Ishikawa (cell line): ENCODE results near the gene SESN2.

Experiments
- CEBPB ChIP-seq: IDR thresholded peaks from 2 replicates; pipeline ENCODE4 v1.6.1; 2012
- CREB1 ChIP-seq: IDR thresholded peaks from 2 replicates; pipeline ENCODE4 v1.6.1; 2012; ENCODE audit warnings: low read depth
- EGR1 ChIP-seq: IDR thresholded peaks from 2 replicates; pipeline ENCODE4 v1.6.1; 2012
- EP300 ChIP-seq: IDR thresholded peaks from 2 replicates; pipeline ENCODE4 v1.6.1; 2012; ENCODE audit warnings: borderline replicate concordance
- FOXM1 ChIP-seq: IDR thresholded peaks from 2 replicates; pipeline ENCODE4 v1.6.1; 2012; ENCODE audit warnings: low read depth, borderline replicate concordance
- MAX ChIP-seq: IDR thresholded peaks from 2 replicates; pipeline ENCODE4 v1.6.1; 2012
- NFIC ChIP-seq: IDR thresholded peaks from 2 replicates; pipeline ENCODE4 v1.6.1; 2012
- RAD21 ChIP-seq: IDR thresholded peaks from 2 replicates; pipeline ENCODE4 v1.6.1; 2012; ENCODE audit warnings: low read depth
- TAF1 ChIP-seq: IDR thresholded peaks from 2 replicates; pipeline ENCODE4 v1.6.1; 2012; ENCODE audit warnings: low read depth, mild to moderate bottlenecking
- TCF12 ChIP-seq: IDR thresholded peaks from 2 replicates; pipeline ENCODE4 v1.6.1; 2012; ENCODE audit warnings: low read depth
- TEAD4 ChIP-seq: IDR thresholded peaks from 2 replicates; pipeline ENCODE4 v1.6.1; 2012
- YY1 ChIP-seq: IDR thresholded peaks from 2 replicates; pipeline ENCODE4 v1.6.1; 2012; ENCODE audit warnings: low read depth
- ZBTB7A ChIP-seq: IDR thresholded peaks from 2 replicates; pipeline ENCODE4 v1.6.1; 2012; ENCODE audit warnings: low read depth
- TF ChIP-seq, protein P1 (sequence below): IDR thresholded peaks from 2 replicates; pipeline ENCODE4 v1.6.1; 2012
- TF ChIP-seq, protein P2 (sequence below): IDR thresholded peaks from 2 replicates; pipeline ENCODE4 v1.6.1; 2012; ENCODE audit warnings: low read depth, mild to moderate bottlenecking

SESN2 gene

DNA sequence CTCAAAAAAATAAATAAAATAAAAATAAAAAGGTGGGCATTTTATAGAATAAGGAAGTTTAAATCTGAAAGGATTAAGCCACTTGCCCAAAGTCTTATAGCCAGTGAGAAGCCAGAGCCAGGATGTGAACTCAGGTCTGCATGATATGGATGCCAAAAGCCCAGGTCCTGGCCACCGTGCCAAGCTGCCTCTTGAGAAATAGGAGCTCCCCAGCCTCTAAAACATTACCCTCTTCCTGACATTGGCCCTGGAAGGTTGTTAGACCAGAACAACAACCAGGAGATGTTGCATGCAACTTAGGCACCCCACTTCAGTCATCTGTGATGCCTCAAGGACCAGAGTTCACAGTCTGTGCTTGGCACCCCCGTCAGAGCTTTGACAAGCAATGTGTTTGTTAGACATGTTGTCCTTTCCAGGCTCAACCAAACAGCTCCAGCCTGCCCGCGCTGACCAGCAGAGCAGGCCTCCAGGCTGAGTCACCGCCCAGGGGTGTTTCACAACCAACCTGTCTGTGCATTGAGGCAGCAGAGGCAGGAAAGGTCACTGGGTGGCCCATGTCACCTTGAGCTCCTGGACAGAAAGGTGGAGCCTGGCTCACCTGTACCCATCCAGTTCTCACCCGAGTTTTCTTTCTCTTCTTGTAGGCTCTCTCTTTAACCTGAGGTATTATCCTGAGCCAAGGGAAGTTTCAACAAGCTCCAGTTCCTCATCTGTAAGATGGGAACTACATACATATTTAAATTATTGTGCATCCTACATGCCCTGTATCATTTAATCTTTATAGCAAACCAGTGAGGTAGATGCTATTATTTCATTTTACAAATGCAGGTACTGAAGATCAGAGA lies 54.6 kb downstream of the SESN2 start:
- TF ChIP-seq RAD21 = no peak
- no peak; the same call in 1 of the 2 replicates for TF ChIP-seq YY1
- no peak for TF ChIP-seq EGR1
- TF ChIP-seq MAX = peak; percentile 58; the same call in 1 of the 2 replicates
- TF ChIP-seq TCF12 = peak; percentile 35; the same call in 1 of the 2 replicates
- TF ChIP-seq, protein P1, sequence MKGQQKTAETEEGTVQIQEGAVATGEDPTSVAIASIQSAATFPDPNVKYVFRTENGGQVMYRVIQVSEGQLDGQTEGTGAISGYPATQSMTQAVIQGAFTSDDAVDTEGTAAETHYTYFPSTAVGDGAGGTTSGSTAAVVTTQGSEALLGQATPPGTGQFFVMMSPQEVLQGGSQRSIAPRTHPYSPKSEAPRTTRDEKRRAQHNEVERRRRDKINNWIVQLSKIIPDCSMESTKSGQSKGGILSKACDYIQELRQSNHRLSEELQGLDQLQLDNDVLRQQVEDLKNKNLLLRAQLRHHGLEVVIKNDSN = no peak
- TF ChIP-seq CEBPB = peak; percentile 96

GRCh38 chr1:28314547-28314941 lies 55.2 kb downstream of the SESN2 start:
- TF ChIP-seq TCF12 = no peak
- TF ChIP-seq, protein P2, sequence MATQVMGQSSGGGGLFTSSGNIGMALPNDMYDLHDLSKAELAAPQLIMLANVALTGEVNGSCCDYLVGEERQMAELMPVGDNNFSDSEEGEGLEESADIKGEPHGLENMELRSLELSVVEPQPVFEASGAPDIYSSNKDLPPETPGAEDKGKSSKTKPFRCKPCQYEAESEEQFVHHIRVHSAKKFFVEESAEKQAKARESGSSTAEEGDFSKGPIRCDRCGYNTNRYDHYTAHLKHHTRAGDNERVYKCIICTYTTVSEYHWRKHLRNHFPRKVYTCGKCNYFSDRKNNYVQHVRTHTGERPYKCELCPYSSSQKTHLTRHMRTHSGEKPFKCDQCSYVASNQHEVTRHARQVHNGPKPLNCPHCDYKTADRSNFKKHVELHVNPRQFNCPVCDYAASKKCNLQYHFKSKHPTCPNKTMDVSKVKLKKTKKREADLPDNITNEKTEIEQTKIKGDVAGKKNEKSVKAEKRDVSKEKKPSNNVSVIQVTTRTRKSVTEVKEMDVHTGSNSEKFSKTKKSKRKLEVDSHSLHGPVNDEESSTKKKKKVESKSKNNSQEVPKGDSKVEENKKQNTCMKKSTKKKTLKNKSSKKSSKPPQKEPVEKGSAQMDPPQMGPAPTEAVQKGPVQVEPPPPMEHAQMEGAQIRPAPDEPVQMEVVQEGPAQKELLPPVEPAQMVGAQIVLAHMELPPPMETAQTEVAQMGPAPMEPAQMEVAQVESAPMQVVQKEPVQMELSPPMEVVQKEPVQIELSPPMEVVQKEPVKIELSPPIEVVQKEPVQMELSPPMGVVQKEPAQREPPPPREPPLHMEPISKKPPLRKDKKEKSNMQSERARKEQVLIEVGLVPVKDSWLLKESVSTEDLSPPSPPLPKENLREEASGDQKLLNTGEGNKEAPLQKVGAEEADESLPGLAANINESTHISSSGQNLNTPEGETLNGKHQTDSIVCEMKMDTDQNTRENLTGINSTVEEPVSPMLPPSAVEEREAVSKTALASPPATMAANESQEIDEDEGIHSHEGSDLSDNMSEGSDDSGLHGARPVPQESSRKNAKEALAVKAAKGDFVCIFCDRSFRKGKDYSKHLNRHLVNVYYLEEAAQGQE = no peak
- no peak for TF ChIP-seq TEAD4
- no peak for TF ChIP-seq TAF1
- TF ChIP-seq MAX = no peak
- TF ChIP-seq CEBPB = no peak
- TF ChIP-seq, protein P1 = no peak
- TF ChIP-seq EP300 = no peak
- TF ChIP-seq ZBTB7A = no peak
- TF ChIP-seq YY1 = no peak
- TF ChIP-seq EGR1 = no peak

DNA sequence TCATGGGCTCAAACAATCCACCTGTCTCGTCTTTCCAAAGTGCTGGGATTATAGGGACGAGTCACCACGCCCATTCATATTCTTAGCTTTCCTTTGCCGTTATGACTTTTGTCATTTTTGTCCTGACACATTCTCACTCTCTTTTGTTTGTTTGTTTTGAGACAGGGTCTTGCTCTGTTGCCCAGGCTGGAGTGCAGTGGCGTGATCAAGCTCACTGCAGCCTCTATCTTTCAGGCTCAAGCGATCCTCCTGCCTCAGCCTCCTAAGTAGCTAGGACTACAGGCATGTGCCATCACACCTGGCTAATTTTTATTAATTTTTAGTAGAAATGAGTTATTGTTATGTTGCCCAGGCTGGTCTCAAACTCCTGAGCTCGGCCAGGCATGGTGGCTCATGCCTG lies 57.7 kb downstream of the SESN2 start:
- TF ChIP-seq ZBTB7A = no peak
- no peak for TF ChIP-seq TAF1
- TF ChIP-seq CREB1 = no peak
- TF ChIP-seq TCF12 = no peak
- no peak for TF ChIP-seq YY1

DNA sequence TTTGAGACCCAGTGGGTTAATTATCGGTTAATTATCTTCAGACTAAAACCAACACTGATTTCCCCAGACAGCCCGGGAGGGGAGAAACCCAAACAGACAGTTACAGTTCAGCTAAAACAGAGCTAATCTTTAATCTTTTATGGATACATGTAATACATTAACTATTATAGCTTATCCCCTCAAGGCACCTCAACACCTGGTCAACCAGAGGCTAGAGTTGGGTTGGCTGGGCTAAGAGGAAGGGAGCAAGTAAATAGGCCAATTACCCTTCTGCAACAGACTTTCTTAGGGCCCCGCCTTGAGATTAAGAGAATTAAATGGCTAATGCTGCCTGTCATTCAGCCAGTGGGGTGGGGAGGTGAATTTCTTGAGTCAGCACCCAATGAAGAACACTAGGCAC lies 62.9 kb downstream of the SESN2 start:
- TF ChIP-seq CREB1 = no peak
- TF ChIP-seq, protein P2 = 0 out of 2 replicates have a peak, but pooled peaks have one; percentile 31
- no peak for TF ChIP-seq TAF1

DNA sequence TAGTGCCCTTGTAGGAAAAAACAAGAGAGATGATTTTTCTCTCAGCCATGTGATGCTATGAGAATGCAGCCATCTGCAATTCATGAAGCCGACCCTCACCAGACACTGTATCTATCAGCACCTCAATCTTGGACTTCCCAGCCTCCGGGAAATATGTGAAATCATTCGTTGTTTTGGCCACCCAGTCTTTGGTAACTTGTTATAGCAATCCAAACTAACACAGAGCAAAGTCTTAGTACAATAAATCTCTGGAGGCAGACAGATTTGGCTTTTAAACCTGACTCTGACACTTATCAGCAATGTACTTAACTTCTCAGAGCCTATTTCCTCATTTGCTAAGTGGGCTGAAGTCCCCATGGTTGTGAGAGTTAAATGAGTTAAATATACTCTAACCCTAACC lies 64.4 kb downstream of the SESN2 start:
- TF ChIP-seq YY1 = no peak
- no peak for TF ChIP-seq TEAD4
- TF ChIP-seq, protein P2 = no peak
- TF ChIP-seq ZBTB7A = no peak
- no peak for TF ChIP-seq EGR1
- no peak for TF ChIP-seq CREB1
- no peak for TF ChIP-seq MAX
- no peak for TF ChIP-seq EP300
- no peak for TF ChIP-seq CEBPB
- no peak for TF ChIP-seq RAD21
- TF ChIP-seq, protein P1 = no peak
- no peak for TF ChIP-seq TCF12
- TF ChIP-seq TAF1 = no peak
- no peak for TF ChIP-seq FOXM1
- no peak for TF ChIP-seq NFIC
